HG03378 (cell line): Measurements from ENCODE around the gene PRSS21.
A peak's percentile ranks its signal among the peaks of the same experiment; 100 is the strongest.

Experiments
- ATAC-seq: cut with Tn5 transposase; IDR thresholded peaks from one replicate; pipeline ENCODE4 v1.9.1; 2021; ENCODE audit warnings: mild to moderate bottlenecking, moderate library complexity; ENCODE audit not compliant: unreplicated experiment

The PRSS21 gene

DNA sequence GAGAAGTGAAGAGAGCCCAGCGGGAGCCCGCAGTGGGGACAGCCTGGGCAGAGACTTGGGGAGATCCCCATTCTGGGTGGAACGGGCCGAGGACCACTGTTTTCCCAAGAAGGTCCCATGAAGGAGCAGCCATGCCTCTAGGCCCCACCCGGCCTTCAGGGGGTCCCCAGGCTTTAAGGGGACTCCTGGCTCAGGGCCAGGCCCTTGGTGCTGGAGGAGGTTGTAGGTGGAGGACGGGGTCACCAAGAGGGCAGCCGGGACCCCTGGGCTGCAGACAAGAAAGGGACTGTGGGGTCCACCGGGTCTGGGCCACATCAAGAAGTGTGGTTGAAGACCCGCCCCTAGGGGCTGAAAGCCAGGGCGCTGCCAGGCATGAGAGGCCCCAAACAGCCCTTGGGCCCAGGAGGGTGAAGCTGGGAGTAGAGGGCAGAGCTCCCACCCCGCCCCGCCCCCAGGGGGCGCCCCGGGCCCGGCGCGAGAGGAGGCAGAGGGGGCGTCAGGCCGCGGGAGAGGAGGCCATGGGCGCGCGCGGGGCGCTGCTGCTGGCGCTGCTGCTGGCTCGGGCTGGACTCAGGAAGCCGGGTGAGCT, at the start of gene PRSS21:
Gene PRSS21, plus strand, starts transcription at position 487 of the 589 bp plus-strand sequence. Its CDS starts 32 bp downstream, at position 519.
- ATAC-seq = no peak

DNA sequence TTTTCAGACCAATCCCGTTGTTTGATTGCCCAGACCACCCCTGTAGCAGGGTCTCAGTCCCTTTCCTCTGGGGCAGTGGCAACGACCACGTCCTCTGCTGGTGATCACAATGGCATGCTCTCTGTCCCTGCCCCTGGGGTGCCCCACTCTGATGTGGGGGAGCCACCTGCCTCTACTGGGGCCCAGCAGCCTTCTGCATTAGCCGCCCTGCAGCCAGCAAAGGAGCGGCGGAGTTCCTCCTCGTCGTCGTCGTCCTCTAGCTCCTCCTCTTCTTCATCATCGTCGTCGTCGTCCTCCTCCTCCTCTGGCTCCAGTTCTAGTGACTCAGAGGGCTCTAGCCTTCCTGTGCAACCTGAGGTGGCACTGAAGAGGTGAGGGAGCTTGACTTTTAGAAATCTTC, 49.1 kb upstream of the PRSS21 start:
- ATAC-seq = no peak

GRCh38 chr16:2768403-2769089, 48.5 kb upstream of the PRSS21 start:
- ATAC-seq = no peak

DNA sequence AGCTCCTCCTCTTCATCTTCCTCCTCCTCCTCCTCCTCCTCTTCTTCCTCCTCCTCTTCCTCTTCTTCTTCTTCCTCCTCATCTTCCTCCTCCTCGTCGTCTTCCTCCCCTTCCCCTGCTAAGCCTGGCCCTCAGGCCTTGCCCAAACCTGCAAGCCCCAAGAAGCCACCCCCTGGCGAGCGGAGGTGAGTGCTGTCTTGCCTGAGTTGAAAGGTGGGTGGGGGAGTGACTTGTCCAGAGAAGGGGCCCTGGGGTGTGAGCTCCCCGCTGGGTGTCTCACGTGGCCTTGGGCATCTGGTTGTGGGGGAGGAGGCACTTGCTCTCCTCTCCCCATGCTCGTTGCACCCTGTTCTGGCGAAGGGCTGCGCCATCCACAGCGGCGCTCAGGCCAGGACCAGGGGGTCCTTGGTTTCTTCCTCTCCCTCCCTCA, 47.9 kb upstream of the PRSS21 start:
- no peak for ATAC-seq

DNA sequence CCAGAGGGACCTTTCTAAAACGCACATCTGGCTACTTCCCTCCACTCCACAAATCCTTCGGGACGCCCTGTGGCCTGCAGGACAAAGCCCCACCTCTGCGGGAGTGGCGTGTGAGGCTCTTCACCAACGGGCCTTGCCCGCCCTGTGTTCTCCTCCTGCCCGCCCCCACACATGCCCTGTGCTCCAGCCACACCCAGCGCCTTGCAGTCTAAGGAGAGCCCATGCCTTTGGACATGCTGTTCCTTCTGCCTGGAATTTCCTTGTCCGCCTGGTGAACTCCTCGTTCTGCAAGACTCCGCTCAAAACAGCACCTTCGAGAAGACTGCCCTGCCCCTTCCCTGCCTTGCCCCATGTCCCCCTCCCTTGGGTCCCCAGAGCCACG, 47.4 kb upstream of the PRSS21 start:
- no peak for ATAC-seq

DNA sequence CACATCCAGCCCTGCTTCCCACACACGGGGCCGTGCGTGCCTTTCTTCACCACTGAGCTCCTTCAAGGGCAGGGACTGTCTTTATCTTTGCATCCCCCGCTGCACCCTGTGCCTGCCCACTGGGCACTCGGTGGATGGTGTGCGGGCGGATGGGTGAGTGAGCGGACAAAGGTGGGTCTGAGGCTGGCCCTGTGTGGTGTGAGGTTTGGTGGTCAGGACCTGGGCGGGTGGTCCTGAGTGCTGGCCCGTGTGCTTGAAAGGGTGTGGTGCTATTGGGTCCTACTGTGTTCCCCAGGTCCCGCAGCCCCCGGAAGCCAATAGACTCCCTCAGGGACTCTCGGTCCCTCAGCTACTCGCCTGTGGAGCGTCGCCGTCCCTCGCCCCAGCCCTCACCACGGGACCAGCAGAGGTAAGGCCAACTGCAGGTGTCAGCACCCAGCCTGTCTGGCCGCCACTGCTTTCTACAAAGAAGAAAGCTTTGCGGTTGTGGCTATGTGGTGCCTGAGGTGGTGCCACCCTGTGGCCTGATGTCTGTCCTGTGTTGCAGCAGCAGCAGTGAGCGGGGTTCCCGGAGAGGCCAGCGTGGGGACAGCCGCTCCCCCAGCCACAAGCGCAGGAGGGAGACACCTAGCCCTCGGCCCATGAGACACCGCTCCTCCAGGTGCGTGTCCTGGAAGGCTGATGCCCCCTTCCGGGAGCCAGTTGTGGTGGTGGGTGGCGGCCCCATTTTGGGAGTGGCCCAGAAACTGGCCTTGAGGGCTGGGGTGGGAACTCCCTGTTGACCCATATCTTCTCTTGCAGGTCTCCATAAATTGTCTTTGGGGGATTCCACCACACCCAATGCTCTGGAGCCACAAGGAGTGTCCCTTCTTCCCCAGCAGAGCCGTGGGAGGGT, 46.7 kb upstream of the PRSS21 start:
- no peak for ATAC-seq

DNA sequence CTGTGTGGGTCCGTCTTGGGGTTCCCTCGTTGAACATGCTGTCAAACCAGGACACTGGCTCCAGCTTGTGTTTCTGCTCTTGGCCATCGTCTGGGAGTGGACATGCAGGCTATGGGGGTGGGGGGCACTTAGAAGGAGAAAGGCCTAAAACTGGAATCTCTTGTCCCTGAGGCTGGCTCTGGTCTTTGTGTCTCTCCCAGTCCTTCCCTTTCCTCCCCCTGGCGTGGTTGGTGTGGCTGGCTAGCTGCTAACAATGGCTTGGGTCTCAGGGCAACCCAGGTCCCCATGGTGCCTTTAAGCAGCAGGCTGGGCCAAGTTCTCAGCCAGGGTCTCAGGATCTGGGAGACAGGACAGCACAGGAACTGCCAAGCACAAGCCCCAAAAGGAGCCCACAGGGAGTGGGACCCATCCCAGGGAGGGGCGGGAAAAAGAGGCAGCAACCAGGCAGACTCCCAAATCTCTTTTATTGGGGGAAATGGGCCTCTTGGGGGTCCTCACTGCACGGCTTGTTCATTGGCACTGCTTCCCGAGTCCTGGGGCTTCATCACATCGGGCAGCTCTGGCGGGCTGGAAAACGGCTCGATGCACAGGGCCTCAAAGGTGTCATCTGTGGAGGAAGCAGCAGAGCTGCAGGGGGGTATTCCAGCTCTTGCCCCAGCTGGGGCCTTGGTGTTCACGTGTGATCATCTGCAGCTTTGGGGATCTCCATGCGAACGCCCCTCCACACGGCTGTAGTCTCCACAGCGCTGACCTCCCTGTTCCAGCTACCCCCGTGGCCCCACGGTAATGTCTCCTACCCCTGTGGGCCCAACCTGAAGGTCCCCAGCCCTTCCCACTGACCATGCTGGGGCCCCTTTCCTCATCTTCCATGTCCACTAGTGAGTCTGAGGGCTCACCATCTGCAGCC, 45.3 kb upstream of the PRSS21 start:
- no peak for ATAC-seq

DNA sequence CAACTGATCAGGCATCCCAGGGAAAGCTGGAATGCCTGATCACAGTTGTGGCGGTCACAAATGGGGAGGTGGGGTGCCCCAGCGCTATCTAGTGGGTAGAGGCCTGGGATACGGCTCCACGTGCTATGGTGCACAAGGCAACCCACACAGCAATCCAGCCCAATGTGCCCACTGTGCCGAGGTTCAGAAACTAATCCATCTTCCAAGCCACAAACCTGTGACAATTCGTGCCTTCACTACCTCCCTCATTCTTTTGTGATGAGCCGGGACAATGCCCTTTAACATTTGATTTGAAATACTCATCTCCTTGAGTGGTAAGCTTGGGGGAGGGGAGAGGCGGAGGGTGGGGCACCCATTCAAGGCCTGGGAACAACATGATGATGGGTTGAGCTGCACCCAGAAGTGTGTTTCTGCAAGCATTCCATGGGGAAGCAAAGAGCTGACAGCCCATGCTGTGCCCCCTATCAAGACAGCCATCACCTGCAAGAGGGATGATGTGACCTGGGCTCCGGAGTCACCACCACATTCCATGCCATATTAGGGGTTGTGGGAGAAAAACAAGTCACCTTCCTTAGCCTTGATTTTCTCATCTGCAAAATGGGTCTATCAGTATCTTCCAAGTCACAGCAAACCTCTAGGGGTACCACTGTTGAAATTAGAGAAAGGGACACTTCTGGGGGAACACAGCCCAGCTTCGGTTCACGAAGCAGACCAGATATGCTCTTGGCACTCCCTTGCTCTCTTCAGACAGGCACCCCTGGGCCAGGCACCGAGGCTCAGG, 43.7 kb upstream of the PRSS21 start:
- ATAC-seq = no peak

- no peak for ATAC-seq
Observed at GRCh38 chr16:2774161-2774891, 42.7 kb upstream of the PRSS21 start.

DNA sequence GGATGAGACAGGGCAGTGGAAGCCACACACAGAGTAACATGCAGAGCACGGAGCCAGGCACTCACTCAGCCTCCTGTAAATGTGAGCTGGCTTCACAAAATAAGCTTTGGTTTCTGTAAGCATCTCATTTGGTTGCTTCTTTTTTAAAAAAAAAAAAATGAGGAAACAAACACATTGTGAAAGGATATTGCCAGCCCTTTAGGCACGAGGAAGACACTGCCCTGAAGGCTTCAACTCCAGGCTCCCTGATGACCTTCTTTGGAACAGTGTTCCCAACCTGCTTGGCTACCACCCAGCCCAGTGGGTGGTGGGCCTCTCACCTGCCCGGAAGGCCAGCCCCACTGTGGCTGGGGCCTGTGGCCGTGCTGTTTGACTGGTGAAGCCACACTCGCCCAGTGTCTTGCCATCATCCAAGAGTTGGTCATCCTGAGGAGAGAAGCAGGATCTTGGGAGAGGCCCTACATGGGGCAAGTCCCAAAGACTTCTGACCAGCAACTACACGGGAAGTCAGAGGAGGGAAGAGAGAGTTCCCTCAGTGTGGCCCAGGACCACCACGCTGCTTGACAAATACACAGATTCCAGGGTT, 41.8 kb upstream of the PRSS21 start:
- ATAC-seq = no peak

GRCh38 chr16:2775765-2776499, 41.1 kb upstream of the PRSS21 start:
- ATAC-seq = no peak

GRCh38 chr16:2776500-2777139, 40.4 kb upstream of the PRSS21 start:
- no peak for ATAC-seq

- ATAC-seq = peak; percentile 38
Observed at GRCh38 chr16:2777231-2777902, 39.7 kb upstream of the PRSS21 start, which contains the start of gene ELOB. ELOB (minus strand) TSS chr16:2777280; CDS start chr16:2777239, 41 bp downstream.

DNA sequence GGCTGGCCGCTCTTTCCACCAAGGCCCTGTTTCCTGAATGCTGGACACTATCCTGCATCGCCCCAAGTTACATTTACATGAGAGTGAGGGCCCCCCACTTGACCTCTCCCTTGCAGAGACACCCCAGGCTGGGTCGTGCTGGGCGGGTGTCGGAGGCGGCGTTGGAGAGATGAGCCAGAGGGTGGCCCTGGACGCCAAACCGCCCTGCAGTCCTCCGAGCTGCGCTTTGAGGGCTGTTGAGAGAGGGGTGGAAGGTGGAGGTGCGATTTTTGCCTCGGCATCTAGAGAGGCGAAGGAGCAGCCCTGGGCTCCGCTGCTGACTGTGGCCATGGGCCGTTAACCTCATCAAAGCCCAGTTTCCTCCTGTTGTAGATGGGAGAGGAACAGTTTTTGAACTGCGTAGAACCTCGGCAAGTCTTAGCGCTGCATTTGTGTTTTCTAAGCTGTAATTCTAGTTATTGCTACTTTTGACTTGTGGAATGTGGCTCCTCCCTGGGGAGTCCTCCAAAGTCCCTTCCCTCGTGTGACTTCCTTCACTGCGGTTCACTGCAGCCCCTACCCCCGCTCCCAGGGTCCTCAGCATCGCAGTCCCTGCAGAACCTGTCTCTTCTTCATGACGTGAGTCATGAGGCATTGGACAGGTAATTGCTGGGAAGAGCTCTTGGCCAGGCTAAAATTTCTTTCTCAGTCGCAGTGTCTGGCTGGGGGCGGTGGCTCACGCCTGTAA, 39.0 kb upstream of the PRSS21 start:
- ATAC-seq = no peak

GRCh38 chr16:2778630-2778958, 38.4 kb upstream of the PRSS21 start:
- ATAC-seq = no peak

- no peak for ATAC-seq
Observed at GRCh38 chr16:2779151-2779920, 37.7 kb upstream of the PRSS21 start.
